PC-3 (cell line): ENCODE measurements around the gene TMEM121B.

Experiments used
- CTCF ChIP-seq: fragments of 300-600 bp; sonication (generic); conservative IDR thresholded peaks from 2 replicates; pipeline ENCODE4 v1.5.1; 2017; ENCODE audit warnings: antibody characterized with exemption, low read depth, mild to moderate bottlenecking, low read length
- EZH2 ChIP-seq: fragments of 300-600 bp; sonication (generic); IDR thresholded peaks from one replicate; pipeline ENCODE4 v1.6.1; 2017; ENCODE audit warnings: antibody characterized with exemption, mild to moderate bottlenecking, low read length; ENCODE audit not compliant: unreplicated experiment

DNA sequence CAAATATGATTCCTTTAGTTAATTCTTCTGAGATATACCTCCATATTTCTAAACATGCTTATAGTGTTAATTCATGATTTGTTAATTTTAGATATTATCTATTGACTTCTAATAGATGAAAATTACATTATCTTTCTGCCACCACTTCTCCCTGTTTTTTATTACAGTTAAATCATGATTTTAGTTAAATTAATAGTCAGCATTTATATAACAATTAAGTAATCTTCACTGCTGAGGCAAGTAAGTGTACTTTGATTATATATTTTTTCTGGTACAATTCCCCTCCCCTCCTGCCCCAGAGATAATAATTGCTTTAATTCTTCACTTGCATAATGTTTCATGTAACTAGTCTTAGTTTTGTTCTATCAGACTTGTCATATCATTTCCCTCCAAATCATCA, 30.6 kb downstream of the TMEM121B start:
- TF ChIP-seq EZH2 (no peak), CTCF (no peak)
